Smooth muscle cell (in vitro differentiated cells): ENCODE data around the gene GPC6. TPM values are rescaled to one million over a fixed set of nuclear protein-coding genes. Genes with fewer than 3 reads are reported as not detected.

Experiments
- DNase-seq: peaks from one replicate; lab custom pipeline; 2025; ENCODE audit not compliant: unreplicated experiment; lab: John Stamatoyannopoulos, UW
- H2AFZ ChIP-seq: fragments of 200-600 bp; sonication (generic); 2 replicates; pipeline ENCODE4 v1.6.0; 2016; ENCODE audit warnings: antibody characterized with exemption, low read depth, mild to moderate bottlenecking
- H3F3A ChIP-seq: fragments of 200-600 bp; sonication (generic); 2 replicates; pipeline ENCODE4 v1.6.0; 2017; ENCODE audit warnings: antibody characterized with exemption, low read depth
- H3K27ac ChIP-seq: fragments of 200-600 bp; sonication (generic); 2 replicates; pipeline ENCODE4 v1.5.1; 2016; ENCODE audit warnings: low read depth, mild to moderate bottlenecking
- H3K27me3 ChIP-seq: fragments of 200-600 bp; sonication (generic); 2 replicates; pipeline ENCODE4 v1.6.1; 2016; ENCODE audit warnings: low read depth, mild to moderate bottlenecking
- H3K36me3 ChIP-seq: fragments of 200-600 bp; sonication (generic); 2 replicates; pipeline ENCODE4 v1.5.1; 2016; ENCODE audit warnings: low read depth
- H3K4me1 ChIP-seq: fragments of 200-600 bp; sonication (generic); 2 replicates; pipeline ENCODE4 v1.5.1; 2016; ENCODE audit warnings: low read depth
- H3K4me2 ChIP-seq: fragments of 200-600 bp; sonication (generic); 2 replicates; pipeline ENCODE4 v1.6.0; 2016; ENCODE audit warnings: mild to moderate bottlenecking
- H3K4me3 ChIP-seq: fragments of 200-600 bp; sonication (generic); 2 replicates; pipeline ENCODE4 v1.5.1; 2016; ENCODE audit warnings: mild to moderate bottlenecking
- H3K79me2 ChIP-seq: fragments of 200-600 bp; sonication (generic); 2 replicates; pipeline ENCODE4 v1.6.0; 2016; ENCODE audit warnings: low read depth, mild to moderate bottlenecking
- H3K9ac ChIP-seq: fragments of 200-600 bp; sonication (generic); 2 replicates; pipeline ENCODE4 v1.6.0; 2016; ENCODE audit warnings: low read depth
- H3K9me3 ChIP-seq: fragments of 200-600 bp; sonication (generic); replicated peaks from 2 replicates; pipeline ENCODE4 v1.5.1; 2016; ENCODE audit warnings: low read depth
- H4K20me1 ChIP-seq: fragments of 200-600 bp; sonication (generic); 2 replicates; pipeline ENCODE4 v1.6.0; 2016; ENCODE audit warnings: low read depth
- CTCF ChIP-seq: fragments of 200-600 bp; sonication (generic); IDR thresholded peaks from 2 replicates; pipeline ENCODE4 v1.5.1; 2017; ENCODE audit warnings: borderline replicate concordance, mild to moderate bottlenecking, antibody characterized with exemption; ENCODE audit not compliant: insufficient read depth, poor library complexity, severe bottlenecking
- WGBS: methylation state at CpG from one replicate; pipeline ENCODE4 v1.1.7; 2016; ENCODE audit warnings: low lambda C conversion rate; 5-methylcytosine and 5-hydroxymethylcytosine counted together
- polyA plus RNA-seq: library from polyadenylated mRNA; unstranded; fragments of >200 nt; fragmentation: Nextera tagmentation; extraction: Ambion mirVana; gene quantifications from 2 replicates; pipeline ENCODE4 v1.2.1, GENCODE V29; 2016
- total RNA-seq: library from RNA; depleted of rRNA; stranded (reverse); fragments of >200 nt; gene quantifications from 2 replicates; pipeline ENCODE4 v1.2.3, GENCODE V29; 2014

Gene GPC6
- total and polyA plus RNA-seq, 2 experiments from 2014 or later = 19.7 to 68.5 TPM

DNA sequence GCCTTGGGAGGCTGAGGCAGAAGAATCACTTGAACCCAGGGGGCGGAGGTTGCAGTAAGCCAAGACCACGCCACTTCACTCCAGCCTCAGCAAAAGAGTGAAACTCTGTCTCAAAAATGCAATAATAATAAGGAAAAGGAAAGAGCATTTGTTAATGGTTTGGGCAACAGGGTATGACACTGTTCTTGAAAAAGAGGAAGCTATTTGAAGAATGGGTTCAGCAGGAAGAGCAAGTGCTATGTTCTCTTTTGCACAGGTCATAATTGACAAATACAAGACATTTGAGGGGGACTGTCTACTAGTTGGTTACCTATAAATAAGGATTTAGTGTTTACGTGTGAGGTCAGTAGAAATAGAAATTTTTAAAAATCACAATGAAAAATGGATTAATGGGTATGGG, 1034.6 kb downstream of the GPC6 start:
- H3K9ac ChIP-seq = no peak overlapping the region
- no peak for DNase-seq
- H3K4me2 ChIP-seq = no peak overlapping the region
- 97% methylated on average over 3 of the region's 3 CpGs for WGBS
- no peaks in the 10 kb centered on the region for H3K36me3 ChIP-seq
- H3K27me3 ChIP-seq = no peaks in the 10 kb centered on the region
- H4K20me1 ChIP-seq = no peaks in the 10 kb centered on the region
- no peaks in the 10 kb centered on the region for H3K79me2 ChIP-seq
- H3K4me1 ChIP-seq = no peaks in the 10 kb centered on the region
- H3K27ac ChIP-seq = no peak overlapping the region
- H3K9me3 ChIP-seq = no peaks in the 10 kb centered on the region
- H2AFZ ChIP-seq = no peak overlapping the region
- H3F3A ChIP-seq = no peaks in the 10 kb centered on the region
- no peak for TF ChIP-seq CTCF
- no peak overlapping the region for H3K4me3 ChIP-seq

- H3K9me3 ChIP-seq = no peaks in the 10 kb centered on the region
- WGBS = 93% methylated on average over 3 of the region's 3 CpGs
- DNase-seq = no peak
Measured at GRCh38 chr13:94263038-94263437, 1036.4 kb downstream of the GPC6 start.

GRCh38 chr13:94267581-94268366, 1041.2 kb downstream of the GPC6 start:
- 84% methylated on average over 3 of the region's 3 CpGs for WGBS
- Histone ChIP-seq H3K79me2 (no peaks in the 10 kb centered on the region), H3K27ac (no peak overlapping the region), H3K4me2 (no peak overlapping the region), H3K9me3 (no peaks in the 10 kb centered on the region), H3K9ac (no peak overlapping the region), H3K4me1 (no peaks in the 10 kb centered on the region), H3K27me3 (no peaks in the 10 kb centered on the region), H3K4me3 (no peak overlapping the region), H3K36me3 (no peaks in the 10 kb centered on the region), H2AFZ (no peak overlapping the region), H4K20me1 (no peaks in the 10 kb centered on the region), H3F3A (no peaks in the 10 kb centered on the region)
- no peak for TF ChIP-seq CTCF
- DNase-seq = no peak

More at GRCh38 chr13:94263038-94263437, 1036.4 kb downstream of the GPC6 start:
- no peak for TF ChIP-seq CTCF
- no peak overlapping the region for H3K4me2 ChIP-seq
- H3K27ac ChIP-seq = no peak overlapping the region
- H4K20me1 ChIP-seq = no peaks in the 10 kb centered on the region
- no peaks in the 10 kb centered on the region for H3K4me1 ChIP-seq
- H3K9ac ChIP-seq = no peak overlapping the region
- H3K79me2 ChIP-seq = no peaks in the 10 kb centered on the region
- H3K27me3 ChIP-seq = no peaks in the 10 kb centered on the region
- no peak overlapping the region for H2AFZ ChIP-seq
- H3F3A ChIP-seq = no peaks in the 10 kb centered on the region
- H3K4me3 ChIP-seq = no peak overlapping the region
- H3K36me3 ChIP-seq = no peaks in the 10 kb centered on the region

- 92% methylated on average over 5 of the region's 5 CpGs for WGBS
- Histone ChIP-seq H3K4me3 (no peak overlapping the region), H3F3A (no peaks in the 10 kb centered on the region), H3K4me1 (no peaks in the 10 kb centered on the region), H3K36me3 (no peaks in the 10 kb centered on the region), H3K9ac (no peak overlapping the region), H3K4me2 (no peak overlapping the region), H3K9me3 (no peaks in the 10 kb centered on the region), H3K27me3 (no peaks in the 10 kb centered on the region), H4K20me1 (no peaks in the 10 kb centered on the region), H3K79me2 (no peaks in the 10 kb centered on the region), H2AFZ (no peak overlapping the region), H3K27ac (no peak overlapping the region)
- DNase-seq = no peak
- no peak for TF ChIP-seq CTCF
Measured at GRCh38 chr13:94268661-94269060, 1042.1 kb downstream of the GPC6 start.
